Spleen (tissue), 7 donors: ENCODE data around the gene RSPH9.

Source experiments
- CTCF ChIP-seq, 11 experiments: fragments of 200-600 bp in 7 of 11; fragments of 450-650 bp in 4 of 11; sonication (generic) in 4 of 11; IDR thresholded peaks in 8 of 11; conservative IDR thresholded peaks in 3 of 11; 1 replicate in 7 of 11; 2 replicates in 4 of 11; pipeline versions ENCODE4 v1.4.0 to v1.8.0; 2016 to 2021; ENCODE audit warnings: antibody characterized with exemption in 11 of 11, inconsistent platforms in 4 of 11, mild to moderate bottlenecking in 1 of 11
- POLR2A ChIP-seq, 3 donors: fragments of 450-650 bp; IDR thresholded peaks; one replicate each; pipeline ENCODE4 v1.5.1; 2017; ENCODE audit warnings: antibody characterized with exemption in 3 of 3, mild to moderate bottlenecking in 1 of 3
- POLR2AphosphoS5 ChIP-seq, 3 donors: sonication (generic); formaldehyde crosslinking; IDR thresholded peaks; one replicate each; pipeline ENCODE4 v1.5.1; 2017; ENCODE audit warnings: antibody characterized with exemption in 3 of 3
- donor health status: DM: no; HTN: no; CAD: no; lungs with moderate emphysema.
- donor health status: DM: no; HTN: no; CAD: no.
- donor health status: DM: no; HTN: no; CAD: no.

DNA sequence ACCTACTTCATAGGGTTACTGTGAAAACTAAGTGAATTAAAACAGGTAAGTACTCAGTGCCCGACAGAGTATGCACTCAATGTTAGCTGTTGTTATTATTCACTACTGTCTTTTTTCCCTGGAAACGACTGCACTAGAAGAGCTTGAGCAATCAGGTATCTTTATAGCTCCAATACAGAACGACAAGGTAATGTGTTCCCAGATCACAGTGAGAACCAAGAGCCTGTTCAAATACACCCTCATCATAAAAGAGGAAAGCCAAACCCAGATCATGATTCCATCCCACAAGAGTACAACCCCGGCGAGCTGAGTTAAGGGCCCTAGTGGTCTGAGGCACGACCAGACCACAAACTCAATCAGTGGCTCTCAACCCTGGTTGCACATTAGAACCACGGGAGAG lies 32.9 kb downstream of the RSPH9 start:
- TF ChIP-seq CTCF (IDR thresholded peaks at IDR 0.05 in 8 of 11, conservative IDR thresholded peaks at IDR 0.05 in 3 of 11) (no peak), POLR2A (IDR thresholded peaks at IDR 0.05) (no peak), POLR2AphosphoS5 (IDR thresholded peaks at IDR 0.05) (no peak)
